Stimulated activated CD4-positive, alpha-beta T cell treated with anti-CD3 and anti-CD28 coated beads, Interleukin-1b, Interleukin-23, amount 100 ng/mL, for 1 hour (primary cell): ENCODE measurements around the gene CTRB1.
"Not testable (repeated sequence)": the region's sequence is repeated elsewhere in the genome, so short reads cannot be mapped to it uniquely, and the experiment has no call there.

ENCODE experiments used
- DNase-seq, 2 donors: peaks; one replicate each; pipeline ENCODE4 v3.0.0-alpha.2; 2020; ENCODE audit warnings: low read depth in 2 of 2

The CTRB1 gene

DNA sequence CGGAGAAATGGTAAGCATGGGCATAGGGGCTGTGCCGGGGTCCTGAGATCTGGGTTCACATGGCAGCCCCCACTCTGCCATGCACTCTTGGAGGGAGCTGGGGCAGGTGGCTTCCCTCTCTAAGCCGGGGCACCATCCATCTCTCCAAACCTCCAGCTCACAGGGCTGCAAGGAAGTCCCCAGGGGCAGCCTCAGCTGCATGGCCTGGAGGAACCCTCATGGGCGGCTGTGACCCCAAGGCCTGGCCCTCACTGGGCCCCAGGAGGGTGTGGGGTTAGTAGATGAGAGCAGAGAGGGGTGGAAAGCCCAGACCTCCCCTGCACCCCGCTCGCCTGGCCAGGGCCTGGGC is 14.4 kb upstream of the CTRB1 start:
- DNase-seq: no peak

GRCh38 chr16:75204905-75205304 is 13.9 kb upstream of the CTRB1 start:
- not testable (repeated sequence) for DNase-seq

DNA sequence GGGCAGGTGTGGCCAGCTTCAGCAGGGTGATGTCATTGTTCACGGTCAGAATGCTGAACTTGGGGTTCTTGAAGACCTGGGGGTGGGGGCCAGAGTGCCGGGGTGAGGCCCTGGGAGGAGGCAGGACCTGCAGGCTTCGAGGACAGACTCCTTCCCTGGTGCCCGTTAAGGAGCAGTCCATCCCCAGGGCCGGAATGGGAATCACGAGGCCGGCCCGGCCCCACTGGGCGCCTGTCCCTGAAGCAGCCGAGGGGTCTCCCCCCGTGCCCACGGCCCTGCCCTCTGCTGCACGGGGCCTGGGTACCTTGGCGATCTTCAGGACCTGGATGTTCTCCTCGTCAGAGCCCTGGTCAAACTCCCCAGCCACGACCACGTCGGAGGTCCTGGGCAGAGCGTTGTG is 13.3 kb upstream of the CTRB1 start:
- not testable (repeated sequence) for DNase-seq

GRCh38 chr16:75205961-75206748 is 12.6 kb upstream of the CTRB1 start:
- DNase-seq: not testable (repeated sequence)

GRCh38 chr16:75206749-75207451 is 11.9 kb upstream of the CTRB1 start, which contains the start of gene CTRB2:
Gene CTRB2 (minus strand): TSS chr16:75207161. CDS start chr16:75207141, 20 bp downstream.
- DNase-seq: no peak

DNA sequence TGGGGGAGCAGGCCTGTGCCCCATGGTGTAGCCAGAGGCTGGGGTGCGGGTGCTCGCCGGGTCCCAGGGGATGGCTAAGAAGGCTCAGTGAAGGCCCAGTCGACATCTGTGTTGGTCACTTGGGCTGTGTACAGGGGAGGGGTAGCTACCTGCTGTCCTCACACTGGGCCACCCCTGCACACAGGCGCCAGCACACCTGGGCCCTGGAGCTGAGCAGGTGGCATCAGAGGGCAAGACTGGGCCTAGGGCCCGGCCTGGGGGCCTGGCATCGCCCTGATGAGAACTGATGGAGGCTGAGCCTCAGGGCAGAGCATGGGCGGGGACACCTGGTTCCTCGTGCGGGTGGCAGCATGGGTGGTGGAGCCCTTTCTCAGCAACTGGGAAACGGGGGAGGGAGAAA is 11.0 kb upstream of the CTRB1 start:
- no peak for DNase-seq

DNA sequence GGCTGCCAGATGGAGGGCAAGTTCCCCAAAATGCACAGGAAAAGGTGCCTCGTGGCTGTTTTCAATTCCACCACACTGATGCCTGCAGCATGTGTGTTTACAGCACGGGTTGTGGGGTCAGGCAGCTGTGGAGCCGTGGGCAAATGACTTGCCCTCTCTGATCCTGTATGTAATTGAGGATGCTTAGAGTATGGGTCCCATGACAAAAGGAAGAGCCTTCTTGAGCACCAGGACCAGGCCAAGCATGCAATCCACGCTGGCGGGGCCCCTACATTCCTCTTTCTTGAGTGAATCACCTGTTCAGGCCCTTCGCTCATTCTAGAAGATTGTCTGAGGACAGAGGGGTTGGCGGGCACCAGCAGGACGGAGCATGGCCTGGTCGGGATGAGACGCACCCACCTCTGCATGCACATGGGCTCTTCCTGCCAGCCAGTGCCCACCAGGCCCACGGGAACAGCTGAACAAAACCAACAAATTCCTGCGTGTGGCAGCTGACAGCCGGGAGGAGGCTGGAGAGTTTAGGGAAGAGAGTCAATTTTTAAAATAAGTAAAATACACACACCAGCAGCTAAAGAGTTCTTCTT is 10.5 kb upstream of the CTRB1 start:
- no peak for DNase-seq

GRCh38 chr16:75208861-75209505 is 9.8 kb upstream of the CTRB1 start:
- no peak for DNase-seq

GRCh38 chr16:75209514-75209913 is 9.3 kb upstream of the CTRB1 start:
- not testable (repeated sequence) for DNase-seq

- no peak for DNase-seq
Measured at GRCh38 chr16:75209944-75210343, 8.8 kb upstream of the CTRB1 start.

DNA sequence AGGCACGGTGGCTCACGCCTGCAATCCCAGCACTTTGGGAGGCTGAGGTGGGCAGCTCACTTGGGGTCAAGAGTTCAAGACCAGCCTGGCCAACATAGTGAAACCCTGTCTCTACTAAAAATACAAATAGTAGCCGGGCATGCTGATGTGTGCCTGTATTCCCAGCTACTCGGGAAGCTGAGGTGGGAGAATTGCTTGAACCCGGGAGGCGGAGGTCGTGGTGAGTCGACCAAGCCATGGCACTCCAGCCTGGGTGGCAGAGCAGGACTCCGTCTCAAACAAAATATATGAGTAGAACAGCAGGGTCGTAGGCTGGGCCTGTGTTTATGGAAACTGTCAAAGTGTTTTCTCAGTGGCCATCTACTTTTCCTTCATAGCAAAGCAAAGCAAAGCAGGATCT is 7.5 kb upstream of the CTRB1 start:
- not testable (repeated sequence) for DNase-seq

GRCh38 chr16:75216127-75216526 is 2.7 kb upstream of the CTRB1 start:
- no peak for DNase-seq

- no peak for DNase-seq
Measured at GRCh38 chr16:75216576-75216975, 2.2 kb upstream of the CTRB1 start.

- DNase-seq: no peak
Measured at GRCh38 chr16:75217389-75217851, 1.4 kb upstream of the CTRB1 start.

- no peak for DNase-seq
Measured at GRCh38 chr16:75219088-75219487, 300 bp downstream of the CTRB1 start.

DNA sequence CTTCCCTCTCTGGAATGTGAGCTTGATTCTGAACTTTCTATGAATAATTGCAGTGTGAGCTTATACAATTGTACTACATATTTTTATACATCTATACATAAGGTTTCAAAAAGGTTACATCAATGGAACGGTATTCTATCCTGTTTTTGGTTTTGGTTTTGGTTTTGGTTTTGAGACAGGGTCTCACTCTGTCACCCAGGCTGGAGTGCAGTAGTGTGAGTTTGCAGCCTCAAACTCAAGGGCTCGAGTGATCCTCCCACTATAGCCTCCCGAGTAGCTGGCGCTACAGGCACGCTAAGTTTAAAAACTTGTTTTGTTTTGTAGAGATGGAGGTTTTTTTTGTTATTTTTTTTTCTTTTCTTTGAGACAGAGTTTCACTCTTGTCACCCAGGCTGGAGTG is 1.1 kb downstream of the CTRB1 start:
- no peak for DNase-seq

- no peak for DNase-seq
Measured at GRCh38 chr16:75222271-75222783, 3.5 kb downstream of the CTRB1 start.

GRCh38 chr16:75223129-75223528 is 4.3 kb downstream of the CTRB1 start:
- not testable (repeated sequence) for DNase-seq

GRCh38 chr16:75224306-75225082 is 5.7 kb downstream of the CTRB1 start:
- no peak for DNase-seq

GRCh38 chr16:75225092-75225491 is 6.3 kb downstream of the CTRB1 start:
- DNase-seq: no peak
